HepG2 (cell line): ENCODE measurements around the gene IFIT3.

ENCODE experiments used
- ZNF776 ChIP-seq: sonication (generic); formaldehyde crosslinking; IDR thresholded peaks from 2 replicates; pipeline ENCODE4 v1.4.0; 2020; ENCODE audit warnings: mild to moderate bottlenecking, missing genetic modification reagents
- TF ChIP-seq, protein P1 (sequence below): IDR thresholded peaks from 2 replicates; pipeline ENCODE4 v1.6.1; 2016; ENCODE audit warnings: missing compliant biosample characterization, missing genetic modification reagents, borderline replicate concordance
- TF ChIP-seq, protein P2 (sequence below): sonication (generic); formaldehyde crosslinking; IDR thresholded peaks from 2 replicates; pipeline ENCODE4 v1.5.0; 2020; ENCODE audit warnings: mild to moderate bottlenecking, missing genetic modification reagents, moderate library complexity

DNA sequence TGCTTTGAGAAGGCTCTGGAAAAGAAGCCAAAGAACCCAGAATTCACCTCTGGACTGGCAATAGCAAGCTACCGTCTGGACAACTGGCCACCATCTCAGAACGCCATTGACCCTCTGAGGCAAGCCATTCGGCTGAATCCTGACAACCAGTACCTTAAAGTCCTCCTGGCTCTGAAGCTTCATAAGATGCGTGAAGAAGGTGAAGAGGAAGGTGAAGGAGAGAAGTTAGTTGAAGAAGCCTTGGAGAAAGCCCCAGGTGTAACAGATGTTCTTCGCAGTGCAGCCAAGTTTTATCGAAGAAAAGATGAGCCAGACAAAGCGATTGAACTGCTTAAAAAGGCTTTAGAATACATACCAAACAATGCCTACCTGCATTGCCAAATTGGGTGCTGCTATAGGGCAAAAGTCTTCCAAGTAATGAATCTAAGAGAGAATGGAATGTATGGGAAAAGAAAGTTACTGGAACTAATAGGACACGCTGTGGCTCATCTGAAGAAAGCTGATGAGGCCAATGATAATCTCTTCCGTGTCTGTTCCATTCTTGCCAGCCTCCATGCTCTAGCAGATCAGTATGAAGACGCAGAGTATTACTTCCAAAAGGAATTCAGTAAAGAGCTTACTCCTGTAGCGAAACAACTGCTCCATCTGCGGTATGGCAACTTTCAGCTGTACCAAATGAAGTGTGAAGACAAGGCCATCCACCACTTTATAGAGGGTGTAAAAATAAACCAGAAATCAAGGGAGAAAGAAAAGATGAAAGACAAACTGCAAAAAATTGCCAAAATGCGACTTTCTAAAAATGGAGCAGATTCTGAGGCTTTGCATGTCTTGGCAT is 21.1 kb upstream of the IFIT3 start:
- TF ChIP-seq, protein P1, sequence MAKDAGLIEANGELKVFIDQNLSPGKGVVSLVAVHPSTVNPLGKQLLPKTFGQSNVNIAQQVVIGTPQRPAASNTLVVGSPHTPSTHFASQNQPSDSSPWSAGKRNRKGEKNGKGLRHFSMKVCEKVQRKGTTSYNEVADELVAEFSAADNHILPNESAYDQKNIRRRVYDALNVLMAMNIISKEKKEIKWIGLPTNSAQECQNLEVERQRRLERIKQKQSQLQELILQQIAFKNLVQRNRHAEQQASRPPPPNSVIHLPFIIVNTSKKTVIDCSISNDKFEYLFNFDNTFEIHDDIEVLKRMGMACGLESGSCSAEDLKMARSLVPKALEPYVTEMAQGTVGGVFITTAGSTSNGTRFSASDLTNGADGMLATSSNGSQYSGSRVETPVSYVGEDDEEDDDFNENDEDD (CRISPR knock-in tag), result no peak
- TF ChIP-seq ZNF776 (CRISPR knock-in tag), result no peak
- TF ChIP-seq, protein P2, sequence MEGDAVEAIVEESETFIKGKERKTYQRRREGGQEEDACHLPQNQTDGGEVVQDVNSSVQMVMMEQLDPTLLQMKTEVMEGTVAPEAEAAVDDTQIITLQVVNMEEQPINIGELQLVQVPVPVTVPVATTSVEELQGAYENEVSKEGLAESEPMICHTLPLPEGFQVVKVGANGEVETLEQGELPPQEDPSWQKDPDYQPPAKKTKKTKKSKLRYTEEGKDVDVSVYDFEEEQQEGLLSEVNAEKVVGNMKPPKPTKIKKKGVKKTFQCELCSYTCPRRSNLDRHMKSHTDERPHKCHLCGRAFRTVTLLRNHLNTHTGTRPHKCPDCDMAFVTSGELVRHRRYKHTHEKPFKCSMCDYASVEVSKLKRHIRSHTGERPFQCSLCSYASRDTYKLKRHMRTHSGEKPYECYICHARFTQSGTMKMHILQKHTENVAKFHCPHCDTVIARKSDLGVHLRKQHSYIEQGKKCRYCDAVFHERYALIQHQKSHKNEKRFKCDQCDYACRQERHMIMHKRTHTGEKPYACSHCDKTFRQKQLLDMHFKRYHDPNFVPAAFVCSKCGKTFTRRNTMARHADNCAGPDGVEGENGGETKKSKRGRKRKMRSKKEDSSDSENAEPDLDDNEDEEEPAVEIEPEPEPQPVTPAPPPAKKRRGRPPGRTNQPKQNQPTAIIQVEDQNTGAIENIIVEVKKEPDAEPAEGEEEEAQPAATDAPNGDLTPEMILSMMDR, result no peak
